Upper lobe of left lung (tissue), 6 donors: Measurements from ENCODE around the gene CNTNAP2. TPM values are rescaled to one million over a fixed set of nuclear protein-coding genes. Genes with fewer than 3 reads are reported as not detected.

Source experiments
- ATAC-seq, 2 donors: fragments of 200-7000 bp; cut with Tn5 transposase; one replicate each; pipeline ENCODE4 v1.9.1; 2022; ENCODE audit warnings: mild to moderate bottlenecking in 2 of 2, moderate library complexity in 2 of 2; ENCODE audit not compliant: low FRiP score in 2 of 2
- DNase-seq, 2 donors: peaks; one replicate each; pipeline ENCODE4 v3.0.0-alpha.2; 2019 to 2020
- H3K27ac ChIP-seq, 4 donors: fragments of 200-600 bp; sonication (generic); one replicate each; pipeline ENCODE4 v1.5.1; 2016 to 2019
- H3K27me3 ChIP-seq, 4 donors: fragments of 200-600 bp; sonication (generic); one replicate each; pipeline ENCODE4 v1.5.1; 2017 to 2019
- H3K36me3 ChIP-seq, 4 donors: fragments of 200-600 bp; sonication (generic); one replicate each; pipeline ENCODE4 v1.5.1; 2016 to 2019
- H3K4me1 ChIP-seq, 4 donors: fragments of 200-600 bp; sonication (generic); one replicate each; pipeline ENCODE4 v1.5.1; 2018 to 2019
- H3K4me3 ChIP-seq, 4 donors: fragments of 200-600 bp; sonication (generic); one replicate each; pipeline ENCODE4 v1.5.1; 2017 to 2019; ENCODE audit warnings: mild to moderate bottlenecking in 2 of 4, moderate library complexity in 1 of 4
- H3K9me3 ChIP-seq, 4 donors: fragments of 200-600 bp; sonication (generic); one replicate each; pipeline ENCODE4 v1.5.1; 2018 to 2019
- CTCF ChIP-seq, 6 experiments: fragments of 450-650 bp in 4 of 6; fragments of 200-600 bp in 2 of 6; sonication (generic) in 2 of 6; IDR thresholded peaks; one replicate each; pipeline ENCODE4 v1.5.1; 2016 to 2019; ENCODE audit warnings: antibody characterized with exemption in 6 of 6
- EP300 ChIP-seq, 4 donors: sonication (generic); formaldehyde crosslinking; IDR thresholded peaks; one replicate each; pipeline ENCODE4 v1.5.1; 2017; ENCODE audit warnings: antibody characterized with exemption in 4 of 4, control low read depth in 2 of 4
- POLR2A ChIP-seq, 4 donors: fragments of 450-650 bp; IDR thresholded peaks; one replicate each; pipeline ENCODE4 v1.5.1; 2016 to 2017; ENCODE audit warnings: antibody characterized with exemption in 4 of 4, mild to moderate bottlenecking in 2 of 4
- POLR2AphosphoS5 ChIP-seq, 2 donors: sonication (generic); formaldehyde crosslinking; IDR thresholded peaks; one replicate each; pipeline ENCODE4 v1.5.1; 2017; ENCODE audit warnings: antibody characterized with exemption in 2 of 2
- WGBS, 2 donors: methylation state at CpG; one replicate each; pipeline ENCODE4 v1.1.5; 2017 to 2018; 5-methylcytosine and 5-hydroxymethylcytosine counted together
- total RNA-seq, 6 donors: library from RNA; depleted of rRNA in 4 of 6; stranded (reverse); fragments of >200 nt in 4 of 6; gene quantifications; one replicate each; pipeline versions ENCODE4 v1.1.0 to v1.2.1, GENCODE V29; 2016 to 2021
- donor health status: DM: no; HTN: no; CAD: no; lungs with moderate emphysema.
- donor health status: DM: no; HTN: yes; CAD: no; lungs with severe emphysema.

The CNTNAP2 gene
- total RNA-seq, 6 donors from 2014 or later: 0.06 to 1.0 (median 0.37) TPM

GRCh38 chr7:148306759-148307158, 2190.2 kb downstream of the CNTNAP2 start:
- no peaks in the 10 kb centered on the region for H3K36me3 ChIP-seq
- no peaks in the 10 kb centered on the region for H3K9me3 ChIP-seq
- ATAC-seq: no peak
- H3K4me3 ChIP-seq: no peak overlapping the region
- no peaks in the 10 kb centered on the region for H3K27me3 ChIP-seq
- 50 to 62% methylated on average over 4 of the region's 4 CpGs for WGBS, 2 donors
- TF ChIP-seq POLR2A (IDR thresholded peaks at IDR 0.05) (no peak), EP300 (IDR thresholded peaks at IDR 0.05) (no peak), POLR2AphosphoS5 (IDR thresholded peaks at IDR 0.05) (no peak), CTCF (IDR thresholded peaks at IDR 0.05) (no peak)
- no peak overlapping the region for H3K27ac ChIP-seq
- no peak for DNase-seq
- peaks cover 0 to 4% (median 0%) of the 10 kb centered on the region in 4 donors for H3K4me1 ChIP-seq

- Histone ChIP-seq H3K27me3 (no peaks in the 10 kb centered on the region), H3K27ac (no peak overlapping the region), H3K4me3 (no peak overlapping the region), H3K4me1 (no peaks in the 10 kb centered on the region), H3K36me3 (no peaks in the 10 kb centered on the region), H3K9me3 (no peaks in the 10 kb centered on the region)
- no peak for ATAC-seq
- no peak for TF ChIP-seq CTCF (IDR thresholded peaks at IDR 0.05)
- no peak for TF ChIP-seq POLR2AphosphoS5 (IDR thresholded peaks at IDR 0.05)
- no peak for TF ChIP-seq POLR2A (IDR thresholded peaks at IDR 0.05)
- no peak for TF ChIP-seq EP300 (IDR thresholded peaks at IDR 0.05)
- DNase-seq: no peak
- 79 to 84% methylated on average over 9 of the region's 9 CpGs for WGBS, 2 donors
Observed at GRCh38 chr7:148318102-148318811, 2201.7 kb downstream of the CNTNAP2 start.

- Histone ChIP-seq H3K4me3 (no peak overlapping the region), H3K4me1 (no peaks in the 10 kb centered on the region), H3K36me3 (no peaks in the 10 kb centered on the region), H3K9me3 (no peaks in the 10 kb centered on the region), H3K27me3 (no peaks in the 10 kb centered on the region), H3K27ac (no peak overlapping the region)
- WGBS, 2 donors: 68 to 72% methylated on average over 2 of the region's 2 CpGs
- TF ChIP-seq CTCF (IDR thresholded peaks at IDR 0.05): no peak
- DNase-seq: no peak
- ATAC-seq: no peak
Observed at GRCh38 chr7:148318838-148319237, 2202.2 kb downstream of the CNTNAP2 start.

- H3K36me3 ChIP-seq: no peaks in the 10 kb centered on the region
- ATAC-seq (no peak), DNase-seq (no peak)
- no peak overlapping the region for H3K4me3 ChIP-seq
- H3K27ac ChIP-seq: no peak overlapping the region
- WGBS, 2 donors: 88 to 92% methylated on average over 6 of the region's 6 CpGs
- no peaks in the 10 kb centered on the region for H3K9me3 ChIP-seq
- TF ChIP-seq EP300 (IDR thresholded peaks at IDR 0.05) (no peak), POLR2A (IDR thresholded peaks at IDR 0.05) (no peak)
- no peaks in the 10 kb centered on the region for H3K27me3 ChIP-seq
- no peaks in the 10 kb centered on the region for H3K4me1 ChIP-seq
Observed at GRCh38 chr7:148319316-148319808, 2202.8 kb downstream of the CNTNAP2 start.

GRCh38 chr7:148325208-148325607, 2208.6 kb downstream of the CNTNAP2 start:
- Histone ChIP-seq H3K9me3 (no peaks in the 10 kb centered on the region), H3K4me3 (no peak overlapping the region), H3K4me1 (peaks cover 0 to 2% (median 0%) of the 10 kb centered on the region in 4 donors), H3K27ac (no peak overlapping the region), H3K36me3 (no peaks in the 10 kb centered on the region), H3K27me3 (no peaks in the 10 kb centered on the region)
- no peak for TF ChIP-seq POLR2AphosphoS5 (IDR thresholded peaks at IDR 0.05)
- TF ChIP-seq POLR2A (IDR thresholded peaks at IDR 0.05): no peak
- TF ChIP-seq CTCF (IDR thresholded peaks at IDR 0.05): no peak
- no peak for TF ChIP-seq EP300 (IDR thresholded peaks at IDR 0.05)
- 48 to 61% methylated on average over 3 of the region's 3 CpGs for WGBS, 2 donors
- DNase-seq (no peak), ATAC-seq (no peak)
